Peyer's patch (tissue), 4 donors: ENCODE measurements around the gene MYRIP. TPM values are rescaled to one million over a fixed set of nuclear protein-coding genes. Genes with fewer than 3 reads are reported as not detected.
"Not testable (repeated sequence)": the region's sequence is repeated elsewhere in the genome, so short reads cannot be mapped to it uniquely, and the experiment has no call there.

Experiments used
- DNase-seq, 3 donors: peaks; one replicate each; pipeline ENCODE4 v3.0.0-alpha.2; 2017 to 2019
- H3K27ac ChIP-seq, 4 donors: fragments of 200-600 bp; sonication (generic); one replicate each; pipeline ENCODE4 v1.5.1; 2016 to 2019
- H3K27me3 ChIP-seq, 2 donors: fragments of 200-600 bp; sonication (generic); one replicate each; pipeline ENCODE4 v1.5.1; 2019
- H3K36me3 ChIP-seq, 3 donors: fragments of 200-600 bp; sonication (generic); one replicate each; pipeline ENCODE4 v1.5.1; 2016 to 2019
- H3K4me1 ChIP-seq, 4 donors: fragments of 200-600 bp; sonication (generic); one replicate each; pipeline ENCODE4 v1.5.1; 2016 to 2019
- H3K4me3 ChIP-seq, 4 donors: fragments of 200-600 bp; sonication (generic); 1 replicate in 3 of 4; 2 replicates in 1 of 4; pipeline ENCODE4 v1.5.1; 2016 to 2019; ENCODE audit warnings: mild to moderate bottlenecking in 1 of 4
- H3K9me3 ChIP-seq, 4 donors: fragments of 200-600 bp; sonication (generic); one replicate each; pipeline ENCODE4 v1.5.1; 2016 to 2019; ENCODE audit warnings: mild to moderate bottlenecking in 1 of 4
- POLR2A ChIP-seq, 2 donors: fragments of 450-650 bp; IDR thresholded peaks; one replicate each; pipeline ENCODE4 v1.5.1; 2017; ENCODE audit warnings: antibody characterized with exemption in 2 of 2, mild to moderate bottlenecking in 2 of 2, moderate library complexity in 2 of 2
- total RNA-seq, 4 donors: library from RNA; depleted of rRNA; stranded (reverse); fragments of >200 nt; gene quantifications; one replicate each; pipeline ENCODE4 v1.1.0, GENCODE V29; 2016
- TF ChIP-seq, protein P1 (sequence below), 6 experiments: fragments of 450-650 bp in 4 of 6; fragments of 200-600 bp in 2 of 6; sonication (generic) in 1 of 6; IDR thresholded peaks; one replicate each; pipeline ENCODE4 v1.5.1; 2017 to 2019; ENCODE audit warnings: antibody characterized with exemption in 6 of 6, mild to moderate bottlenecking in 3 of 6, moderate library complexity in 1 of 6

MYRIP gene
- total RNA-seq, 4 donors from 2014 or later = 6.0 to 12.4 (median 8.3) TPM

DNA sequence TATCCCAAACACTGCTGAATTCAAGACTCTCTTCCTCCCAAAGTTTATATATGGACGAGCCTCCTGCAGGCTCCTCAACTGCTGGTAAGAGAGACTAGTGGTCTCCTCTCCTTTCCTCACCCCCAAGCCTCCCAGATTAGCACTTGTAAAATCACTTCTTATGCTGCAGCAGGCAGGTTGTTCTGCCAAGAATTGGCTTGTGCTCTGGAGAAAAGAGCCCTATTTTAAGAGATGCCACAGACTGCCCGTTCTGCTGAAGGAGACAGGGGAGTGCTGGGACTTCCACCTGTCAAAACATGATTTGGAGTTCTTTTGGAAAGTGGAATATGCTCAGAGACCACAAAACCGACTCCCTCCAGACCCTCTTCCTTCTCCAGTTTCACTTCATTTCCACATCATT is 269.2 kb downstream of the MYRIP start:
- no peak overlapping the region for H3K4me3 ChIP-seq
- no peaks in the 10 kb centered on the region for H3K9me3 ChIP-seq
- H3K27ac ChIP-seq = no peak overlapping the region
- no peaks in the 10 kb centered on the region for H3K36me3 ChIP-seq
- no peaks in the 10 kb centered on the region for H3K27me3 ChIP-seq
- no peak for DNase-seq
- H3K4me1 ChIP-seq = no peaks in the 10 kb centered on the region
- TF ChIP-seq, protein P1, sequence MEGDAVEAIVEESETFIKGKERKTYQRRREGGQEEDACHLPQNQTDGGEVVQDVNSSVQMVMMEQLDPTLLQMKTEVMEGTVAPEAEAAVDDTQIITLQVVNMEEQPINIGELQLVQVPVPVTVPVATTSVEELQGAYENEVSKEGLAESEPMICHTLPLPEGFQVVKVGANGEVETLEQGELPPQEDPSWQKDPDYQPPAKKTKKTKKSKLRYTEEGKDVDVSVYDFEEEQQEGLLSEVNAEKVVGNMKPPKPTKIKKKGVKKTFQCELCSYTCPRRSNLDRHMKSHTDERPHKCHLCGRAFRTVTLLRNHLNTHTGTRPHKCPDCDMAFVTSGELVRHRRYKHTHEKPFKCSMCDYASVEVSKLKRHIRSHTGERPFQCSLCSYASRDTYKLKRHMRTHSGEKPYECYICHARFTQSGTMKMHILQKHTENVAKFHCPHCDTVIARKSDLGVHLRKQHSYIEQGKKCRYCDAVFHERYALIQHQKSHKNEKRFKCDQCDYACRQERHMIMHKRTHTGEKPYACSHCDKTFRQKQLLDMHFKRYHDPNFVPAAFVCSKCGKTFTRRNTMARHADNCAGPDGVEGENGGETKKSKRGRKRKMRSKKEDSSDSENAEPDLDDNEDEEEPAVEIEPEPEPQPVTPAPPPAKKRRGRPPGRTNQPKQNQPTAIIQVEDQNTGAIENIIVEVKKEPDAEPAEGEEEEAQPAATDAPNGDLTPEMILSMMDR (IDR thresholded peaks at IDR 0.05) = no peak
- TF ChIP-seq POLR2A (IDR thresholded peaks at IDR 0.05) = no peak

DNA sequence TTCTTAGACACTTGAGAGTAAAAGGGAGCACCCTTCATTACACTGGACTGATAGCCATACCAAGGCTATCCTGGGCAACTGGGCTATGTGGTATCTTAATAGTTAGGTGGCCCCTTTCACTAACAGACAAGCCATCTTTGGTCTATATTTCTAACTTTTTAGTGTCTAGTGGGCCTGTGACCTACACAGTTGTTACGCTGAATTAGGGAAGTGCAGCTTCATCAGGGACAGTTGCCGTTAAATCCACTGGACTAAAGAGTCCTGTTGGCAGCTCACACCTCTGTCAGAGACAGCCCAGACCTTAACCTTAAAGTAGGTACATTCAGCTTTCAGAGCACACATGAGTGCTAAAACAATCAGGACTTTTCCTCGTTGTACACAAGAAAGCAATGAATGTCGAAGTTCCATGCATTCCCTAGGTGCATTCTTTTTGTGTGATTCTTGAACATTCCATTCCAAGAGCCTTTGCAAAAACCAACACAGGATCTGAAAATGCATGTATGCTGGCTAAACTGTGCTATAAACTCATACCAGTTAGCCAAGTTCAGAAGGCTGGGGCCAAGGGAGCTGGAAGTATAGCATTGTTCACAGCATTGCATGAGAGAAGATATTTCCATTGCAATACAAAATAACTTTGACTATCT is 269.9 kb downstream of the MYRIP start:
- H3K4me3 ChIP-seq = no peak overlapping the region
- no peaks in the 10 kb centered on the region for H3K4me1 ChIP-seq
- TF ChIP-seq, protein P1 (IDR thresholded peaks at IDR 0.05) = no peak
- no peak for TF ChIP-seq POLR2A (IDR thresholded peaks at IDR 0.05)
- H3K36me3 ChIP-seq = no peaks in the 10 kb centered on the region
- no peak overlapping the region for H3K27ac ChIP-seq
- H3K27me3 ChIP-seq = no peaks in the 10 kb centered on the region
- no peak for DNase-seq
- no peaks in the 10 kb centered on the region for H3K9me3 ChIP-seq

DNA sequence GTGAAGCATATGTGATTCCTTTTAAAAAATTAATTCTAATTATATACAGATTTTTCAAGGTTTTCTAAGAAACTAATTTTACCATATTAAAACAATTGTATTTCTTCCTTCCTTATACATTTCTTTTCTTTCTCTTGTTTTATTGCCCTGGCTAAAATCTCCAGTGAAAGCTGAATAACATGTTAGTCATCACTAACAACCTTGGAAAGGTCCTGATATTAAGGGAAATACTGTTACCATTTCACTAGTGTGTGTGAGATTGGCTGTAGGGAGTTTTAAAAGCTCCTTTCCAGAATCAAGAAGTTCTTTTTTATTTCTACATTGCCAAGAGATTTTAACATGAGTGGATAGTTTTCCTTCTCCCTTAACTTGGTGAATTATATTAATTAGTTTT is 270.4 kb downstream of the MYRIP start:
- DNase-seq = no peak
- Histone ChIP-seq H3K36me3 (no peaks in the 10 kb centered on the region), H3K9me3 (no peaks in the 10 kb centered on the region), H3K27ac (no peak overlapping the region), H3K4me1 (no peaks in the 10 kb centered on the region), H3K4me3 (no peak overlapping the region), H3K27me3 (no peaks in the 10 kb centered on the region)
- TF ChIP-seq, protein P1 (IDR thresholded peaks at IDR 0.05) = no peak
- TF ChIP-seq POLR2A (IDR thresholded peaks at IDR 0.05) = no peak

DNA sequence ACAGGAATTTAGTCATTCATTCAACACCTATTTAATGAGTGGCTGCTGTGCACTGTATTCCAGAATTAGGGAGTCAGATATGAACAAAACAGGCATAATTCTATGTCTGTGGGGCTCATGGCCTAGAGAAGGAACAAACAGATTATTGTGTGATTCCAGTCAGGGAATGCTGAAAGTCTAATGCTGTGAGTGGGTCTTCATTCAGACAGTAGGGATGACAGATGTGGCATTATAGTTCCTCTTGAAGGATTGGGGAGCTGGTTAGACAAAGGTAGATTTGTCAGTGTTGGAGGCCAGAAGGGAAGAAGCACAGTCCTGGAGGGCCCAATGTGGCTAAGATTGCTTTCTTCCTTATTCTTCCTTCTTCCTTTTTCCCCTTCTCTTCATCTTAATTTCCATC is 273.7 kb downstream of the MYRIP start:
- H3K27ac ChIP-seq = no peak overlapping the region
- H3K4me1 ChIP-seq = no peaks in the 10 kb centered on the region
- no peak overlapping the region for H3K4me3 ChIP-seq
- no peak for DNase-seq
- no peaks in the 10 kb centered on the region for H3K36me3 ChIP-seq
- H3K27me3 ChIP-seq = no peaks in the 10 kb centered on the region
- H3K9me3 ChIP-seq = no peaks in the 10 kb centered on the region
- TF ChIP-seq, protein P1 (IDR thresholded peaks at IDR 0.05) = no peak
- TF ChIP-seq POLR2A (IDR thresholded peaks at IDR 0.05) = no peak

DNA sequence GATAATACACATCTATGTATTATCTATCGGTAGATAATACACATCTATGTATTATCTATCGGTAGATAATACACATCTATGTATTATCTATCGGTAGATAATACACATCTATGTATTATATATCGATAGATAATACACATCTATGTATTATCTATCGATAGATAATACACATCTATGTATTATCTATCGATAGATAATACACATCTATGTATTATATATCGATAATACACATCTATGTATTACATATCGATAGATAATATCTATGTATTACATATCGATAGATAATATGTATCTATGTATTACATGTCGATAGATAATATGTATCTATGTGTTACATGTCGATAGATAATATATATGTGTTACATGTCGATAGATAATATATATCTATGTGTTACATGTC is 275.0 kb downstream of the MYRIP start:
- not testable (repeated sequence) for H3K4me3 ChIP-seq, H3K27me3 ChIP-seq, DNase-seq, H3K27ac ChIP-seq, H3K9me3 ChIP-seq, H3K36me3 ChIP-seq, H3K4me1 ChIP-seq

DNA sequence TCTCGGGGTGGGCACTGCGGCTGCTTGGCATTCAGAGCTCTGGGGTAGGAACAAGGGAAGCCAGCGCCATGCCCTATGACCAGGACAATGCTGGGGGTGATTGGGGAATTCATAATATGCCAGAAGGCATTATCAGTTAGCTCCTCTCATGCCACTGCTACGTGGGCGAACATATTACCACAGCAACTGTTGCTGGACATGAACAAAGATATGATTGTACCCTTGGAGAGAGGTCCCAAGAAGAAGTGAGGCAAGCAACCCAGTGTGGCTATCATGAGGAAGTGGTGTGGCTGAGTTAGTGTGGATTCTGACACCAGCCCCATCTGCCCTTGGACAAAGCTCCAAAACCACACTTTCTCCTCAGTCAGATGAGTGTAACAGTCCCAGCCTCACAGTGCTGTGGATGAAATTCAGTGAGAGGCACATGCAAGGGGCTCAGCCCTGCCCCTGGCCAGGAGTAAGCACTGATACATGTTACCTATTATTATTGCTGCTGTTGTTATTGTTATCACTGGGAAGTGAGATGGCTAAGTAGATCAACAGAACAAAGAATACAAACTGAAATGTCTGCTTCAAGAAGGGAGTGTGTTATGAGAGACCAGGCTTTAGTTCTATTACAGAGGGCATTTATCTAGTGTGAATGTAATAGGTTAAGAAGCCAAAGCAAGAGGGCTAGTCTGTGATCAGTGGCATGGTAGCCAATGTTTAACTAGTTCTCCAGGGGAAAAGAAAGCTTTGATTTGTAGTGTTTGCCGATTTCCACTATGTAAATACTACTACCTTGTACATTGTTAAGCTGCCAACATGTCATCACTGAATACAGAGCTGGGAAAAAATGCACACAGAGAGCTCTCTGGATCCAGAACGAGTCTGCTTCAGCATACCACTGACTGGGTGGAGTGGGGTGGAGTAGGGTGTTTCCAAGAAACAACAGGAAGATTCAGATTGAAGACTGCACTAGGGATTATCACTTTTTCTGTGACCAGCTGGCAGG is 277.8 kb downstream of the MYRIP start:
- no peak for TF ChIP-seq POLR2A (IDR thresholded peaks at IDR 0.05)
- TF ChIP-seq, protein P1 (IDR thresholded peaks at IDR 0.05) = no peak
- no peak overlapping the region for H3K27ac ChIP-seq
- no peaks in the 10 kb centered on the region for H3K27me3 ChIP-seq
- no peaks in the 10 kb centered on the region for H3K36me3 ChIP-seq
- no peaks in the 10 kb centered on the region for H3K9me3 ChIP-seq
- H3K4me3 ChIP-seq = no peak overlapping the region
- no peak for DNase-seq
- H3K4me1 ChIP-seq = no peaks in the 10 kb centered on the region
